ENCODE data around the gene ANGPT4.

ANGPT4 gene

DNA sequence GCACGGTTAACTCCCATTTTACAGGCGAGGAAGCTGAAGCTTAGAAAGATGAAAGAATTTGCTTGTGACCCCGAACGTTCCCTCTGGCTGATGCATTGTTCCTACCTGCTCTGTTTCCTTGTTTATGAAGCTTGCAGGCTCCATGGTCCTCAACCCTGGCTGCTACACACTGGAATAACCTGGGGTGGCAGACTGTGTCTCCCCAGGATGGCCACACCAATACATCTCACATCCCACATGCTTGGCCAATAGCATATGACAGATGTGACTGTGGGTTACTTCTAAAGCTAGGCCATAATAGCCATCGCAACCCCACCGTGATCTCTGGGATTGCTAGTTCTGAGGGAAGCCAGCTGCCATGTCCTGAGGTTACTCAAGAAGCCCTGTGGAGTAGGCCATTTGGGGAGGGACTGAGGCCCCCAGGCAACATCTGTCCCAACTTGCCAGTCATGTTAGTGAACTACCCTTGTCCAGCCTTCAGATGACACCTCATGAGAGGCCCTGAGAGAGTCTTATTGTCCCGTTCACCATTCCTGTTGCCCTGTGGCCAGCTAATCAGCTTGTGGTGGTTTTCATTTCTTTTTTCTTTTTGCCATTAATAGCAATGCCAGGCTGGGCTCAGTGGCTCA, 89.3 kb downstream of the ANGPT4 start:
- TF ChIP-seq, protein P1, sequence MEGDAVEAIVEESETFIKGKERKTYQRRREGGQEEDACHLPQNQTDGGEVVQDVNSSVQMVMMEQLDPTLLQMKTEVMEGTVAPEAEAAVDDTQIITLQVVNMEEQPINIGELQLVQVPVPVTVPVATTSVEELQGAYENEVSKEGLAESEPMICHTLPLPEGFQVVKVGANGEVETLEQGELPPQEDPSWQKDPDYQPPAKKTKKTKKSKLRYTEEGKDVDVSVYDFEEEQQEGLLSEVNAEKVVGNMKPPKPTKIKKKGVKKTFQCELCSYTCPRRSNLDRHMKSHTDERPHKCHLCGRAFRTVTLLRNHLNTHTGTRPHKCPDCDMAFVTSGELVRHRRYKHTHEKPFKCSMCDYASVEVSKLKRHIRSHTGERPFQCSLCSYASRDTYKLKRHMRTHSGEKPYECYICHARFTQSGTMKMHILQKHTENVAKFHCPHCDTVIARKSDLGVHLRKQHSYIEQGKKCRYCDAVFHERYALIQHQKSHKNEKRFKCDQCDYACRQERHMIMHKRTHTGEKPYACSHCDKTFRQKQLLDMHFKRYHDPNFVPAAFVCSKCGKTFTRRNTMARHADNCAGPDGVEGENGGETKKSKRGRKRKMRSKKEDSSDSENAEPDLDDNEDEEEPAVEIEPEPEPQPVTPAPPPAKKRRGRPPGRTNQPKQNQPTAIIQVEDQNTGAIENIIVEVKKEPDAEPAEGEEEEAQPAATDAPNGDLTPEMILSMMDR (IDR thresholded peaks at IDR 0.05; ENCODE audit: extremely low read depth, insufficient read depth, missing control alignments), result no peak
- DNase-seq (ENCODE audit: low spot score), result no peak
- in situ Hi-C loops (cut with MboI; ENCODE audit: low pct_unique_long_range_greater_than_20kb, low sequenced_read_pairs, unreplicated experiment), result no loop called here

DNA sequence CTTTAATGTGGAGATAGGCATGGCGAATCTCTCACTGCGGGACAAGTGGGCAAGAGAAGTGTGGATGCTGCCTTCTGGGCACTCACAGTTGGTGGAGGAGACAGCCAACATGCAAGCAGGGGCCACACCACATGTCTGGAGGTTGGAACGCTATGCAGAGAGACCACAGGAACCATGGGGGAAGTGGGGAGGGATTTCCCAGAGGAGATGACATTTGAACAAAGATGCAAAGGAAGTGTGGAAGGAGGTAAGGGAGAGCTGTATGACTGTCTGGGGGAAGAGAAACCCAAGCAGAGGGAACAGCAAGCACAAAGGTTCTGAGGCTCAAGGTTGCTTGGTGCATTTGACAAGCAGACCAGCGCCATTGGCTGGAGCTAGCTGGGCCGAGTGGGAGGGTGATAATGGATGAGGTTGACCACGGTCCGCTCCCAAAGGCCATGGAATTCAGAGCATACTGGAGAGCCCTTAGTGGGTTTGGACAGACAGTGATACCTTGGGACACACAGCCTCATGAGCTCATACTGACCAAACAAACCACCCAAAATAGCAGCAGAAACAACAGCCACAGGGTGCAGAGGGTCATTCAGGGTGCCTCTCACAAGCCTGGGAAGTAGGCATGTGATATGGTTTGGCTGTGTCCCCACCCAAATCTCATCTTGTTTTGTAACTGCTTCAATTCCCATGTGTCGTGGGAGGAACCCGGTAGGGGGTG, 90.3 kb downstream of the ANGPT4 start:
- TF ChIP-seq, protein P1 (IDR thresholded peaks at IDR 0.05; ENCODE audit: extremely low read depth, insufficient read depth, missing control alignments), result no peak
- in situ Hi-C loops (cut with MboI; ENCODE audit: low pct_unique_long_range_greater_than_20kb, low sequenced_read_pairs, unreplicated experiment), result no loop called here

DNA sequence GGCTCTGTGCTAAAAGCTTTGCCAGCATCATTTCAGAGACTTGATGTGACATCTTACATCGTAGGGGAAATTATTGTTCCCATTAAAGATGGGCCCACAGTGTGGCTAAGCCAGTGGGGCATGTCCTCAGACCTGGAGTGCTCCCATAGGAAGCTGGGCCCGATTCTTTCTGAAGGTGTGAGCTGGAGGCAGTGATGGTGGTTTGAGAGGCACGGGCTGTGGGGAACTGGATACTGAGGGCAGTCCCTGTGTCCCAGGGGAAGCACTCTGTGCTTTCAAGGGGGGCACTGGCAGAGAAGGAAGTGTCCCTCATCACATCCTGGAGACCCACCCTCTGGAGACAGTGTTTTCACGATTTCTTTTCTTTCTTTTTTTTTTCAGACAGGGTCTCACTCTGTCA, 91.2 kb downstream of the ANGPT4 start:
- in situ Hi-C loops (cut with MboI; ENCODE audit: low pct_unique_long_range_greater_than_20kb, low sequenced_read_pairs, unreplicated experiment), result loop anchor here (25.0 kb wide), 1 partner anchor 387 kb away; the partner anchor contains the start of gene C20orf202
- DNase-seq (ENCODE audit: low spot score), result no peak
- TF ChIP-seq, protein P1 (IDR thresholded peaks at IDR 0.05; ENCODE audit: extremely low read depth, insufficient read depth, missing control alignments), result no peak

More for the DNA sequence above, 90.3 kb downstream of the ANGPT4 start:
- no peak for DNase-seq (ENCODE audit: low spot score)

DNA sequence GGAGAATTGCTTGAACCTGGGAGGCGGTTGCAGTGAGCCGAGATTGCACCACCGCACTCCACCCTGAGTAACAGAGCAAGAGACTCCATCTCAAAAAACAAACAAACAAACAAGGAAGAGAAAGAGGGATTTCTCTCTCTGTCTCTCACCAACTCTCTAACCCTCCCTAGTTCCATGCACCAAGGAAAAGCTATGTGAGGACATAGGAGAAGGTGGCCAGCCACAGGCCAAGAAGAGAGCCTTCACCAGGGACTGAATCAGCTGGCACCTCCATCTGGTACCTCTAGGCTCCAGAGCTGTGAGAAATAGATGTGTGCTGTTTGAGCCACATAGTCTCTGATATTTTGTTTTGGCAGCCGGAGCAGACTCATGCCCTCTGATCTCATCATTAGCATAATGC, 91.6 kb downstream of the ANGPT4 start:
- in situ Hi-C loops (cut with MboI; ENCODE audit: low pct_unique_long_range_greater_than_20kb, low sequenced_read_pairs, unreplicated experiment), result loop anchor here (25.0 kb wide), 1 partner anchor 388 kb away; the partner anchor contains the start of gene C20orf202
- TF ChIP-seq, protein P1 (IDR thresholded peaks at IDR 0.05; ENCODE audit: extremely low read depth, insufficient read depth, missing control alignments), result no peak
- DNase-seq (ENCODE audit: low spot score), result no peak

DNA sequence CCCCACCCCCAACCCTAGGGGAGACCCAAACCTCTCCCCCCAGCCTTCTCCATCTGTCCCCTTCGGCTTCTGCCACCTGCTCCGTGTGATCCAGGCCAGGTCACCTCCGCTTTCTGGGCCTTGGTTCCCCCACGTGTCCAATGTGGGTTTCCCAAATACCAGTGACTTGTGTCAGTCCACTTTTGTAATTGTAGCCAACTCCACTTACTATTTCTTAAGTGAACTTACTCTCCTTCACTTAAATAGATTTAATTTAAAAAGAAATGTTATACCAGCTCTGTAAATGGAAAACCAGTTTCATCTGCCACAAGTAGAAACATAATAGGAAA, 92.6 kb downstream of the ANGPT4 start:
- in situ Hi-C loops (cut with MboI; ENCODE audit: low pct_unique_long_range_greater_than_20kb, low sequenced_read_pairs, unreplicated experiment), result loop anchor here (25.0 kb wide), 1 partner anchor 389 kb away; the partner anchor contains the start of gene C20orf202
- DNase-seq (ENCODE audit: low spot score), result no peak
- TF ChIP-seq, protein P1 (IDR thresholded peaks at IDR 0.05; ENCODE audit: extremely low read depth, insufficient read depth, missing control alignments), result no peak

DNA sequence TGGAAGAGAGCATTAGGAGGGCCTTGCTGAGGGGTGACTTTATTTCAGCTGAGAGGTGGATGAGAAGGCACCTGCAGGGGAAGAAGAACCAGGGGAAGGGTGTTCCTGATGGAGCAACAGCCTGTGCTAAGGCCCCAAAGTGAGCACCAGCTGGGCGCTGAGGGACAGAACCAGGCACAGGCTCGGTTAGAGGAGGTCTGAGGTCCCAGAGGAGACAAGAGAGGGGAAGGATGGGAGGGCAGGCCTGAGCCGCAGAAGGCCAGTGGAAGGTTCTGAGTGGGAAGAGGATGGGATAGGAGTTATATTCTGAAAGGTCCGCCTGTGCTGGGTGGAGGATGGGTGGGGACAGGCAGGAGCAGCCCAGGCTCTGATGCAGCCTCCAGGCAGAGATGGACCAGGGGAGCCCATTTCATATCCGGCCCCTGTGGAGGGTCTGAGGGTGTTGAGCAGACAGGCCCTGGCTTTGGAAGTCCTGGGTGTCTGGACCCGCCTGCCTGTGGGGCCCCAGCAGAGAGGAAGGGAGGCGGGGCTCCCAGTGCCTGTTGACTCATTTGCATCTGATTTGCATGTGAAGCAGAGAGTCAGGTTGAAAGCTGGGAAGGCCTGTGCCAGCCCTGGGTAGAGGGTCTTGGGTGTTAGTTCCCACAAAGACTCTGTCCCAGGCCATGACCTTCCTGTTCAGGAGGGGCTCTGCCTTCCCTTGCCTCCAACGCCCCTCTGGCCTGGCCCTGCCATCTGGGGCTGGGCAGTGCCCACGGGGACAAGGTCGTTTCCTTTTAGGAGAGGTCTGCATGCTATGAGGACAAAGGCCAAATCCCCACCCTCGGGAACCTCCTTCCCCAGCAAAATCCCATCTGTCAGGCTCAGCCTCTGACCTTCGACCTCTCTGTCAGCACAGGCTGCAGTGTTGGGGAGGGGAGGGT, 93.2 kb downstream of the ANGPT4 start:
- TF ChIP-seq, protein P1 (IDR thresholded peaks at IDR 0.05; ENCODE audit: extremely low read depth, insufficient read depth, missing control alignments), result no peak
- in situ Hi-C loops (cut with MboI; ENCODE audit: low pct_unique_long_range_greater_than_20kb, low sequenced_read_pairs, unreplicated experiment), result loop anchor here (25.0 kb wide), 1 partner anchor 389 kb away; the partner anchor contains the start of gene C20orf202
- no peak for DNase-seq (ENCODE audit: low spot score)
